HepG2 (cell line): ENCODE data around the gene CAMKMT. TPM values are rescaled to one million over a fixed set of nuclear protein-coding genes. Genes with fewer than 3 reads are reported as not detected.
A peak's percentile ranks its signal among the peaks of the same experiment; 100 is the strongest.

ENCODE experiments used
- CC2D1A ChIP-seq: sonication (generic); formaldehyde crosslinking; IDR thresholded peaks from 2 replicates; pipeline ENCODE4 v1.8.1; 2023; ENCODE audit warnings: mild to moderate bottlenecking, missing genetic modification reagents
- MXI1 ChIP-seq: IDR thresholded peaks from 3 replicates; pipeline ENCODE4 v1.6.1; 2012; ENCODE audit warnings: low read depth, low read length, inconsistent platforms, borderline replicate concordance
- PAX8 ChIP-seq: sonication (generic); formaldehyde crosslinking; IDR thresholded peaks from 2 replicates; pipeline ENCODE4 v1.8.0; 2022; ENCODE audit warnings: mild to moderate bottlenecking, missing genetic modification reagents, borderline replicate concordance
- PHF20 ChIP-seq: sonication (generic); formaldehyde crosslinking; IDR thresholded peaks from 2 replicates; pipeline ENCODE4 v1.5.0; 2020; ENCODE audit warnings: mild to moderate bottlenecking, missing genetic modification reagents
- SNAI1 ChIP-seq: sonication (generic); formaldehyde crosslinking; IDR thresholded peaks from 2 replicates; pipeline ENCODE4 v1.5.0; 2020; ENCODE audit warnings: mild to moderate bottlenecking, missing genetic modification reagents, borderline replicate concordance
- TAF15 ChIP-seq: fragments of 200-400 bp; formaldehyde crosslinking; IDR thresholded peaks from one replicate; pipeline ENCODE4 v1.6.1; 2018; ENCODE audit warnings: mild to moderate bottlenecking, low read depth, low read length; ENCODE audit not compliant: poor library complexity, severe bottlenecking
- TCF12 ChIP-seq, 2 experiments: fragments of 450-650 bp in 1 of 2; sonication (generic) in 1 of 2; formaldehyde crosslinking in 1 of 2; IDR thresholded peaks; 2 replicates each; pipeline versions ENCODE4 v1.6.1 to v1.8.0; 2017 to 2022; ENCODE audit warnings: antibody characterized with exemption in 1 of 2, mild to moderate bottlenecking in 1 of 2, missing genetic modification reagents in 1 of 2, moderate library complexity in 1 of 2
- ZNF224 ChIP-seq: sonication (generic); formaldehyde crosslinking; IDR thresholded peaks from 2 replicates; pipeline ENCODE4 v1.5.0; 2020; ENCODE audit warnings: mild to moderate bottlenecking, missing genetic modification reagents
- ZNF644 ChIP-seq: IDR thresholded peaks from 2 replicates; pipeline ENCODE4 v1.6.1; 2016; ENCODE audit warnings: low read depth
- ZNF746 ChIP-seq: sonication (generic); formaldehyde crosslinking; IDR thresholded peaks from 2 replicates; pipeline ENCODE4 v1.8.0; 2022; ENCODE audit warnings: mild to moderate bottlenecking, missing genetic modification reagents
- polyA plus RNA-seq, 8 experiments: library from polyadenylated mRNA; depleted of rRNA in 3 of 8; stranded (reverse) in 7 of 8; unstranded in 1 of 8; fragments of >200 nt; fragmentation: Illumina TruSeq in 4 of 8; extraction: Trizol in 4 of 8; gene quantifications; 2 replicates each; pipeline versions ENCODE4 v1.2.1 to v1.2.3, GENCODE V29; 2011 to 2016; ENCODE audit warnings: low read depth in 4 of 8, missing spikeins in 1 of 8, mixed read lengths in 1 of 8; ENCODE audit not compliant: insufficient read depth in 1 of 8
- total RNA-seq, 5 experiments: library from RNA; depleted of rRNA; stranded (reverse); fragments of >200 nt; fragmentation: Illumina TruSeq; extraction: Trizol; gene quantifications; 2 replicates each; pipeline ENCODE4 v1.2.3, GENCODE V29; 2016; ENCODE audit warnings: low read depth in 1 of 5
- TF ChIP-seq, protein P1 (sequence below): fragments of 450-650 bp; IDR thresholded peaks from 2 replicates; pipeline ENCODE4 v1.6.1; 2016
- TF ChIP-seq, protein P2 (sequence below): sonication (generic); formaldehyde crosslinking; IDR thresholded peaks from 2 replicates; pipeline ENCODE4 v1.8.1; 2023; ENCODE audit warnings: missing genetic modification reagents, inconsistent platforms, borderline replicate concordance
- TF ChIP-seq, protein P3 (sequence below), 2 experiments: fragments of 450-650 bp in 1 of 2; sonication (generic) in 1 of 2; formaldehyde crosslinking; IDR thresholded peaks; 2 replicates each; pipeline versions ENCODE4 v1.5.0 to v1.8.0; 2020 to 2022; ENCODE audit warnings: mild to moderate bottlenecking in 1 of 2, missing genetic modification reagents in 1 of 2
- TF ChIP-seq, protein P4 (sequence below), 2 experiments: fragments of 450-650 bp in 1 of 2; sonication (generic) in 1 of 2; formaldehyde crosslinking in 1 of 2; IDR thresholded peaks; 2 replicates each; pipeline versions ENCODE4 v1.6.1 to v1.8.0; 2016 to 2022; ENCODE audit warnings: antibody characterized with exemption in 1 of 2, mild to moderate bottlenecking in 1 of 2, missing genetic modification reagents in 1 of 2

CAMKMT gene
- total and polyA plus RNA-seq, 2 of the 13 experiments (the other 11 are each of a cell fraction or from before 2014, with no cell fraction given) = 6.9 to 20.8 TPM

DNA sequence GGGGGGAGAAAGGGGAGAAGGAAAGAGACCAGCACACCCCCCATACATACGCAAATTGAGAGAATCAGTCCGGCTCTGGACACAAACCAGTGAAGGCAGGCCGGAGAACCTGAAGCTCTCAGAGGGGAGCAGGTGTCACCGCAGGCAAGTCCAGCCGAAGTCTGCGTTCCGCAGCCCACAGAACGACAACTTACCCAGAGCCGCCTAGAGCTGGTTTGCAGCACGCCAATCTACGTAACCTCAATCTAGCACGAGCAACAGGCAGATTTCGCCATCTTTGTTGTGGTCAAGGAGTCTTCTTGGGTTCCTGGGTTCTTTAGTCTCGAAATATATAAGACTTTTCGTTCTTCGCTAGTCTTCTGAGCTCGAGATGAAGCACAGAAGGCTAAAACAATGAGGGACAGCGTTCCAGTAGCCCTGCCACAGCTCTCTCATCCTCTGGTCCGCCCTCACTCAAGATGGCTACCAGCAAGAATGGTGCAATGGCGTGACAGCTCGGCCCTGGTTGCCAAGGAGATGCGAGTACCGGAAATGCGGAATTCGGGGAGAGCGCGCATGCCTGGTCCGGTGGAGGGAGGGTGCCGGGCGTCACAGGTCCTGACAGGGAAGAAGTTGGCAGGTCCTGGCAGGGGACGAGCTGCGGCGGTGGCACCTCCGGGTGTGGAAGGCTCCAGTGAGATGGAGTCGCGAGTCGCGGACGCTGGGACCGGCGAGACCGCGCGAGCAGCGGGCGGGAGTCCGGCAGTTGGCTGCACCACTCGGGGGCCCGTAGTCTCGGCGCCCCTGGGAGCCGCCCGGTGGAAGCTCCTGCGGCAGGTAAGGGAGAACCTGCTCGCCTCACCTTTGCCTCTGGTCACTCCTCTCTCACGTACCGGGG is at the start of gene CAMKMT, which contains the start of gene PREPL (continued):
- TF ChIP-seq, protein P1, sequence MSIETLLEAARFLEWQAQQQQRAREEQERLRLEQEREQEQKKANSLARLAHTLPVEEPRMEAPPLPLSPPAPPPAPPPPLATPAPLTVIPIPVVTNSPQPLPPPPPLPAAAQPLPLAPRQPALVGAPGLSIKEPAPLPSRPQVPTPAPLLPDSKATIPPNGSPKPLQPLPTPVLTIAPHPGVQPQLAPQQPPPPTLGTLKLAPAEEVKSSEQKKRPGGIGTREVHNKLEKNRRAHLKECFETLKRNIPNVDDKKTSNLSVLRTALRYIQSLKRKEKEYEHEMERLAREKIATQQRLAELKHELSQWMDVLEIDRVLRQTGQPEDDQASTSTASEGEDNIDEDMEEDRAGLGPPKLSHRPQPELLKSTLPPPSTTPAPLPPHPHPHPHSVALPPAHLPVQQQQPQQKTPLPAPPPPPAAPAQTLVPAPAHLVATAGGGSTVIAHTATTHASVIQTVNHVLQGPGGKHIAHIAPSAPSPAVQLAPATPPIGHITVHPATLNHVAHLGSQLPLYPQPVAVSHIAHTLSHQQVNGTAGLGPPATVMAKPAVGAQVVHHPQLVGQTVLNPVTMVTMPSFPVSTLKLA = peak; percentile 69; the same call in 1 of the 2 replicates
- no peak for TF ChIP-seq TCF12 (IDR thresholded peaks at IDR 0.05)
- peak; percentile 88; the same call in 1 of the 2 replicates for TF ChIP-seq TCF12 (CRISPR knock-in tag; IDR thresholded peaks at IDR 0.05)
- TF ChIP-seq, protein P2, sequence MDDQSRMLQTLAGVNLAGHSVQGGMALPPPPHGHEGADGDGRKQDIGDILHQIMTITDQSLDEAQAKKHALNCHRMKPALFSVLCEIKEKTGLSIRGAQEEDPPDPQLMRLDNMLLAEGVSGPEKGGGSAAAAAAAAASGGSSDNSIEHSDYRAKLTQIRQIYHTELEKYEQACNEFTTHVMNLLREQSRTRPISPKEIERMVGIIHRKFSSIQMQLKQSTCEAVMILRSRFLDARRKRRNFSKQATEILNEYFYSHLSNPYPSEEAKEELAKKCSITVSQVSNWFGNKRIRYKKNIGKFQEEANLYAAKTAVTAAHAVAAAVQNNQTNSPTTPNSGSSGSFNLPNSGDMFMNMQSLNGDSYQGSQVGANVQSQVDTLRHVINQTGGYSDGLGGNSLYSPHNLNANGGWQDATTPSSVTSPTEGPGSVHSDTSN (CRISPR knock-in tag) = no peak
- TF ChIP-seq SNAI1 (CRISPR knock-in tag) = 0 out of 2 replicates have a peak, but pooled peaks have one; percentile 85
- TF ChIP-seq PAX8 (CRISPR knock-in tag) = no peak; the same call in 1 of the 2 replicates
- peak; percentile 72 for TF ChIP-seq ZNF746
- 0 out of 2 replicates have a peak, but pooled peaks have one; percentile 62 for TF ChIP-seq CC2D1A (CRISPR knock-in tag)
- TF ChIP-seq ZNF644 (CRISPR knock-in tag) = no peak; the same call in 1 of the 2 replicates
- TF ChIP-seq ZNF224 (CRISPR knock-in tag) = no peak
- TF ChIP-seq, protein P3, sequence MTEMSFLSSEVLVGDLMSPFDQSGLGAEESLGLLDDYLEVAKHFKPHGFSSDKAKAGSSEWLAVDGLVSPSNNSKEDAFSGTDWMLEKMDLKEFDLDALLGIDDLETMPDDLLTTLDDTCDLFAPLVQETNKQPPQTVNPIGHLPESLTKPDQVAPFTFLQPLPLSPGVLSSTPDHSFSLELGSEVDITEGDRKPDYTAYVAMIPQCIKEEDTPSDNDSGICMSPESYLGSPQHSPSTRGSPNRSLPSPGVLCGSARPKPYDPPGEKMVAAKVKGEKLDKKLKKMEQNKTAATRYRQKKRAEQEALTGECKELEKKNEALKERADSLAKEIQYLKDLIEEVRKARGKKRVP (CRISPR knock-in tag; IDR thresholded peaks at IDR 0.05) = peak in 1 of 2 experiments; percentile 99; a peak in 2 of 4 replicates
- TF ChIP-seq, protein P4, sequence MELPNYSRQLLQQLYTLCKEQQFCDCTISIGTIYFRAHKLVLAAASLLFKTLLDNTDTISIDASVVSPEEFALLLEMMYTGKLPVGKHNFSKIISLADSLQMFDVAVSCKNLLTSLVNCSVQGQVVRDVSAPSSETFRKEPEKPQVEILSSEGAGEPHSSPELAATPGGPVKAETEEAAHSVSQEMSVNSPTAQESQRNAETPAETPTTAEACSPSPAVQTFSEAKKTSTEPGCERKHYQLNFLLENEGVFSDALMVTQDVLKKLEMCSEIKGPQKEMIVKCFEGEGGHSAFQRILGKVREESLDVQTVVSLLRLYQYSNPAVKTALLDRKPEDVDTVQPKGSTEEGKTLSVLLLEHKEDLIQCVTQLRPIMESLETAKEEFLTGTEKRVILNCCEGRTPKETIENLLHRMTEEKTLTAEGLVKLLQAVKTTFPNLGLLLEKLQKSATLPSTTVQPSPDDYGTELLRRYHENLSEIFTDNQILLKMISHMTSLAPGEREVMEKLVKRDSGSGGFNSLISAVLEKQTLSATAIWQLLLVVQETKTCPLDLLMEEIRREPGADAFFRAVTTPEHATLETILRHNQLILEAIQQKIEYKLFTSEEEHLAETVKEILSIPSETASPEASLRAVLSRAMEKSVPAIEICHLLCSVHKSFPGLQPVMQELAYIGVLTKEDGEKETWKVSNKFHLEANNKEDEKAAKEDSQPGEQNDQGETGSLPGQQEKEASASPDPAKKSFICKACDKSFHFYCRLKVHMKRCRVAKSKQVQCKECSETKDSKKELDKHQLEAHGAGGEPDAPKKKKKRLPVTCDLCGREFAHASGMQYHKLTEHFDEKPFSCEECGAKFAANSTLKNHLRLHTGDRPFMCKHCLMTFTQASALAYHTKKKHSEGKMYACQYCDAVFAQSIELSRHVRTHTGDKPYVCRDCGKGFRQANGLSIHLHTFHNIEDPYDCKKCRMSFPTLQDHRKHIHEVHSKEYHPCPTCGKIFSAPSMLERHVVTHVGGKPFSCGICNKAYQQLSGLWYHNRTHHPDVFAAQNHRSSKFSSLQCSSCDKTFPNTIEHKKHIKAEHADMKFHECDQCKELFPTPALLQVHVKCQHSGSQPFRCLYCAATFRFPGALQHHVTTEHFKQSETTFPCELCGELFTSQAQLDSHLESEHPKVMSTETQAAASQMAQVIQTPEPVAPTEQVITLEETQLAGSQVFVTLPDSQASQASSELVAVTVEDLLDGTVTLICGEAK (IDR thresholded peaks at IDR 0.05) = no peak
- TF ChIP-seq, protein P4 (CRISPR knock-in tag; IDR thresholded peaks at IDR 0.05) = peak; percentile 89; the same call in 1 of the 2 replicates
- TF ChIP-seq PHF20 (CRISPR knock-in tag) = peak; percentile 72
- peak; percentile 93 for TF ChIP-seq MXI1
- peak; percentile 97 for TF ChIP-seq TAF15
